K562 (cell line): ENCODE measurements around the gene TTC6. TPM values are rescaled to one million over a fixed set of nuclear protein-coding genes. Genes with fewer than 3 reads are reported as not detected.

Experiments
- ATAC-seq: fragments of 200-7000 bp; cut with Tn5 transposase; 3 replicates; pipeline ENCODE4 v1.9.1; 2020; ENCODE audit warnings: moderate library complexity
- Bru-seq: library from RNA; stranded (reverse); fragments of 400-500 nt; gene quantifications from one replicate; lab custom pipeline; 2021; lab: Mats Ljungman, UMichigan
- BruChase-seq, 2 experiments: library from RNA; stranded (reverse); fragments of 400-500 nt; gene quantifications; one replicate each; lab custom pipeline; 2021; lab: Mats Ljungman, UMichigan
- BruUV-seq: library from RNA; stranded (reverse); fragments of 400-500 nt; replicated peaks from 2 replicates; lab custom pipeline; 2021; lab: Mats Ljungman, UMichigan
- CTCF ChIA-PET: fragments of 300-600 bp; formaldehyde crosslinking; extraction: SDS; loops from one replicate; lab custom pipeline; 2021; ENCODE audit warnings: low intra/inter-chr PET ratio; lab: Yijun Ruan, JAX
- POLR2A ChIA-PET: fragments of 300-600, 350-650 bp; sonication (Branson Sonifier 250); formaldehyde crosslinking; extraction: SDS; loops from one replicate; lab custom pipeline; 2021; ENCODE audit warnings: antibody characterized with exemption, inconsistent platforms; lab: Yijun Ruan, JAX
- DNase-seq, 4 experiments: peaks; one replicate each; pipeline versions ENCODE4 v3.0.0 to v3.0.0-alpha.2; 2011 to 2018; ENCODE audit warnings: low spot score in 3 of 4, mixed read lengths in 3 of 4; ENCODE audit errors: extremely low read depth in 1 of 4
- FAIRE-seq: peaks from 2 replicates; lab custom pipeline; 2011; peaks lifted over from hg19 to GRCh38; lab: Jason Lieb, UNC
- H2AFZ ChIP-seq: 2 replicates; pipeline ENCODE4 v1.6.0; 2011; ENCODE audit warnings: low read depth, low read length, control low read depth, inconsistent platforms
- H3K27ac ChIP-seq: fragments of 200-600 bp; 3 replicates; pipeline ENCODE4 v1.8.0; 2011; ENCODE audit warnings: low read depth, mild to moderate bottlenecking, control low read depth, inconsistent platforms, low read length, moderate library complexity, mixed read lengths; ENCODE audit errors: extremely low read depth
- H3K27me3 ChIP-seq, 2 experiments: fragments of 300-600 bp in 1 of 2; 2 replicates in 1 of 2; 3 replicates in 1 of 2; pipeline versions ENCODE4 v1.6.0 to v1.8.0; 2011; ENCODE audit warnings: inconsistent platforms in 2 of 2, low read length in 2 of 2, mild to moderate bottlenecking in 1 of 2, mixed read lengths in 1 of 2, moderate library complexity in 1 of 2; ENCODE audit not compliant: control insufficient read depth in 2 of 2, insufficient read depth in 2 of 2
- H3K36me3 ChIP-seq: fragments of 300-600 bp; 3 replicates; pipeline ENCODE4 v1.8.0; 2011; ENCODE audit warnings: mild to moderate bottlenecking, low read length, inconsistent platforms; ENCODE audit not compliant: control insufficient read depth, insufficient read depth
- H3K4me1 ChIP-seq, 2 experiments: fragments of 200-600 bp in 1 of 2; replicated peaks in 1 of 2; 2 replicates in 1 of 2; 3 replicates in 1 of 2; pipeline versions ENCODE4 v1.5.1 to v1.8.0; 2011; ENCODE audit warnings: inconsistent platforms in 2 of 2, low read length in 2 of 2, mild to moderate bottlenecking in 1 of 2, mixed read lengths in 1 of 2, moderate library complexity in 1 of 2; ENCODE audit not compliant: control insufficient read depth in 2 of 2, insufficient read depth in 2 of 2
- H3K4me2 ChIP-seq: 2 replicates; pipeline ENCODE4 v1.6.1; 2011; ENCODE audit warnings: low read length, control low read depth, inconsistent platforms, mixed read lengths; ENCODE audit not compliant: insufficient read depth
- H3K4me3 ChIP-seq: fragments of 200-600 bp; sonication (generic), shearing (Covaris generic); 2 replicates; pipeline ENCODE4 v1.5.1; 2016; ENCODE audit warnings: control low read depth, inconsistent platforms
- H3K79me2 ChIP-seq: fragments of 200-600 bp; 3 replicates; pipeline ENCODE4 v1.8.0; 2011; ENCODE audit warnings: low read length, inconsistent platforms; ENCODE audit not compliant: control insufficient read depth, insufficient read depth
- H3K9ac ChIP-seq, 2 experiments: 2 replicates each; pipeline versions ENCODE4 v1.6.0 to v1.6.1; 2011; ENCODE audit warnings: low read depth in 2 of 2, low read length in 2 of 2, control low read depth in 1 of 2, inconsistent platforms in 1 of 2, mild to moderate bottlenecking in 1 of 2, mixed read lengths in 1 of 2; ENCODE audit not compliant: insufficient read depth in 1 of 2
- H3K9me1 ChIP-seq: one replicate; pipeline ENCODE4 v1.6.0; 2011; ENCODE audit warnings: inconsistent platforms, mild to moderate bottlenecking, low read length, moderate library complexity; ENCODE audit not compliant: control insufficient read depth, insufficient read depth
- H3K9me3 ChIP-seq: replicated peaks from 2 replicates; pipeline ENCODE4 v1.5.1; 2011; ENCODE audit warnings: low read depth, low read length, inconsistent platforms; ENCODE audit not compliant: control insufficient read depth, insufficient read depth
- H4K20me1 ChIP-seq: replicated peaks from 2 replicates; pipeline ENCODE4 v1.6.1; 2011; ENCODE audit warnings: low read length, inconsistent platforms, mixed read lengths; ENCODE audit not compliant: control insufficient read depth, insufficient read depth
- CAMTA2 ChIP-seq: fragments of 250-450 bp; sonication (Bioruptor Pico); conservative IDR thresholded peaks from 2 replicates; pipeline ENCODE4 v1.5.1; 2022
- NRF1 ChIP-seq, 2 experiments: fragments of 450-650 bp; IDR thresholded peaks in 1 of 2; conservative IDR thresholded peaks in 1 of 2; 2 replicates each; pipeline ENCODE4 v1.6.1; 2014; ENCODE audit warnings: mild to moderate bottlenecking in 2 of 2
- PCBP1 ChIP-seq: fragments of 200-400 bp; formaldehyde crosslinking; IDR thresholded peaks from 2 replicates; pipeline ENCODE4 v1.6.1; 2018; ENCODE audit warnings: mild to moderate bottlenecking, low read depth, low read length; ENCODE audit not compliant: poor library complexity, severe bottlenecking
- PHF8 ChIP-seq: fragments of 200-600 bp; sonication (generic); IDR thresholded peaks from 2 replicates; pipeline ENCODE4 v1.6.1; 2012; ENCODE audit warnings: mixed run types, mild to moderate bottlenecking, inconsistent platforms, low read length, moderate library complexity, borderline replicate concordance
- SIN3A ChIP-seq, 2 experiments: fragments of 150-350 bp in 1 of 2; IDR thresholded peaks; 2 replicates each; pipeline ENCODE4 v1.6.1; 2011 to 2016; ENCODE audit warnings: borderline replicate concordance in 2 of 2, low read depth in 2 of 2, low read length in 2 of 2, mild to moderate bottlenecking in 2 of 2, moderate library complexity in 2 of 2; ENCODE audit not compliant: control insufficient read depth in 1 of 2
- WGBS: fragments of 100-300 bp; shearing (Covaris generic); methylation state at CpG from one replicate; pipeline ENCODE4 v1.1.6; 2016; ENCODE audit warnings: low coverage, mixed read lengths; ENCODE audit not compliant: insufficient coverage; ENCODE audit errors: missing lambda C conversion rate; 5-methylcytosine and 5-hydroxymethylcytosine counted together
- in situ Hi-C: fragments of 300-500 bp; cut with MboI; formaldehyde crosslinking; loops from 4 replicates; pipeline ENCODE4 v1.15.0; 2018; ENCODE audit warnings: inconsistent platforms, mixed read lengths
- intact Hi-C: fragments of 100-400 bp; cut with micrococcal nuclease; formaldehyde crosslinking; loops from 2 replicates; pipeline ENCODE4 v1.14.2; 2022
- long read RNA-seq, 3 experiments: library from polyadenylated mRNA in 2 of 3; library from RNA in 1 of 3; unstranded in 2 of 3; stranded (forward) in 1 of 3; transcript quantifications; one replicate each; pipeline ENCODE4 v2.0.0, GENCODE V29; 2019 to 2022
- polyA minus RNA-seq, 3 experiments: library from RNA; depleted of rRNA, polyadenylated mRNA; stranded (reverse); fragments of >200 nt; gene quantifications; 2 replicates each; pipeline ENCODE4 v1.2.3, GENCODE V29; 2011
- polyA plus RNA-seq, 8 experiments: library from polyadenylated mRNA; depleted of rRNA in 4 of 8; stranded (reverse) in 5 of 8; unstranded in 3 of 8; fragments of >200 nt; fragmentation: Nextera tagmentation in 2 of 8; fragmentation: Illumina TruSeq in 1 of 8; extraction: Ambion mirVana in 2 of 8; extraction: Trizol in 1 of 8; gene quantifications; 2 replicates each; pipeline versions ENCODE4 v1.2.1 to v1.2.3, GENCODE V29; 2011 to 2014; ENCODE audit warnings: inconsistent platforms in 1 of 8, missing spikeins in 1 of 8
- total RNA-seq, 7 experiments: library from RNA; depleted of rRNA in 6 of 7; stranded (reverse); fragments of >200 nt in 6 of 7; fragmentation: Illumina TruSeq in 2 of 7; extraction: Trizol in 2 of 7; gene quantifications; 2 replicates each; pipeline versions ENCODE4 v1.2.1 to v1.2.3, GENCODE V29; 2011 to 2021; ENCODE audit warnings: low replicate concordance in 1 of 7
- TF ChIP-seq, protein P1 (sequence below), 2 experiments: IDR thresholded peaks; 2 replicates each; pipeline ENCODE4 v1.6.1; 2012; ENCODE audit warnings: improper control_type of control experiment in 2 of 2, low read depth in 2 of 2, low read length in 2 of 2, borderline replicate concordance in 1 of 2

TTC6 gene, protein sequence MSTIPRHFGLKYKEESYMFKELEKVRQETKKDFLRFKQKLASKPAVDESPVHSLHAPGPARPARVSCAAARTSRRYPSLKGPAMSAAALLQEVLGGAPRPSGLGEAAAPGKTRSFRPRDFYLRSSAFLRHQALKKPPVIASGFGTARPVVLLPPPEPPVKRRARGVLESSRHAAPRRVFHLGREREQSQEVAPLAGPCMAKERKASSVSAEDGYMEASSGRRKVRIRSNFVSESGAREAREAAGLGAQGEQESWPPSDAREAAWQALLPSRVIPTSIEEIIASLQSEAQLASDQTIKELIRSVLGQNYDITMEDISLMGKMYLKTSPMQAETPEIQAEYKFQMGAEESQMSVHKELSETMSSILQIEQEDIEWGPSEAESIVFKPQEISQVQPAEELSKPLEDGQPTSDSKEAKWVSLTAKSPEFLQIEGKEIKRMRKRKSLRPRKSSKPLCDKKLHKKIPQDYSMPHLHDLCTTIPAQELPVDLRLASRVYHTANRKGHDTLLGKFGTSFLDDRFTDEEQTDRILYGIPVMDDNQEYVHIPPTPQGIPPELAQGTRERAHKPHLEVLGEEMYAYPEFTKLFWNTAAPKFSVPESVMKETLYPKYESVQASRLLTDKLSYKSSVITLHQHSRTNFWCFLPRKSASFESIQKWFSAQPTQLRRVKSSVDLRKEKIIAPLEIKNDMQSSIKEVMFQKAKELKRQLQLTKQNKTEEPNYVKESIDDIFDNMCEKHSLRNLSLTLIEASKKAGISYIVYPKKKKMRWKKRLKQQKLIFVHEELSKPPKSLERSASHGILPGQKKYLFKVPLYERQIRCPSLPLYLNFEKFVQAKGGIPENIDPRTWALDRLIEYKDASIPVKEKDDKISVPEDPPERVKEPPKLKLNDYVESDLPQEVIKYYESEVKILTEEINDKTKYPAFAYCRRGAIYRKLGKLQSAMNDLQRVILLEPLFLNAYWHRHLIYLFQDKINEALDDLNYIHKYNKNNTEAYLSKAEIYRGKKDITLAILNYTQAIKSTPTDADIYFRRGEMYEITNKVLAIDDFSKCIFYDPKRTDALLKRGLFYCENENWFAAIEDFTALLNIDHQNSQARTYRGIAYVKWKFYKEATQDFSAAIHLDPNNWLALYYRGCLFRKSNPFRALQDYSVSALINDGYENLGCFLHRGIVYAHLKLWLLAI (N-terminal part only)
- 0.23 TPM in 1 of 2 replicates, not detected in the other for total RNA-seq (2011; cell fraction: chromatin; rRNA removed; ENCODE audit: low replicate concordance)
- total RNA-seq (2011; cell fraction: nucleolus; rRNA removed) = 0.13 TPM in 1 of 2 replicates, not detected in the other
- total RNA-seq (2011; cell fraction: nucleoplasm; rRNA removed) = not detected in 2 replicates
- total RNA-seq (2014; rRNA removed) = 0.12 and 0.23 TPM in 2 replicates
- 0.04 TPM in 1 of 2 replicates, not detected in the other for total RNA-seq (2014; rRNA removed; fragmentation: Illumina TruSeq; extraction: Trizol)
- 0.04 TPM in 1 of 2 replicates, not detected in the other for total RNA-seq (2015; rRNA removed; fragmentation: Illumina TruSeq; extraction: Trizol)
- total RNA-seq (2021) = 0.29 TPM in 1 of 2 replicates, not detected in the other
- polyA plus RNA-seq (2011; rRNA removed) = 0.13 TPM in 1 of 2 replicates, not detected in the other
- polyA plus RNA-seq (2011; cell fraction: cytosol; rRNA removed) = 0.01 TPM in 1 of 2 replicates, not detected in the other
- polyA plus RNA-seq (2011; cell fraction: nucleus; rRNA removed) = 0.10 TPM in 1 of 2 replicates, not detected in the other
- 0.07 TPM in 1 of 2 replicates, not detected in the other for polyA plus RNA-seq (2012)
- polyA plus RNA-seq (2014; fragmentation: Illumina TruSeq; extraction: Trizol) = 0.14 TPM in 1 of 2 replicates, not detected in the other
- not detected for polyA plus RNA-seq (2014; fragmentation: Nextera tagmentation; extraction: Ambion mirVana)
- 0.71 TPM in 1 of 2 replicates, not detected in the other for polyA plus RNA-seq (2014; rRNA removed)
- 0.03 TPM in 1 of 2 replicates, not detected in the other for polyA minus RNA-seq (2011; rRNA and poly(A)+ RNA removed)
- polyA minus RNA-seq (2011; cell fraction: cytosol; rRNA and poly(A)+ RNA removed) = not detected in 2 replicates
- 0.54 TPM in 1 of 2 replicates, not detected in the other for polyA minus RNA-seq (2011; cell fraction: nucleus; rRNA and poly(A)+ RNA removed)
- Bru-seq, nascent RNA = percentile 22 among the genes with signal in this experiment
- BruChase-seq, experiment 1, labeled RNA remaining after a 2-hour chase = percentile 22 among the genes with signal in this experiment
- percentile 25 among the genes with signal in this experiment for BruChase-seq, experiment 2, labeled RNA remaining after a 6-hour chase
- long read RNA-seq, experiment 1 = 0 reads
- long read RNA-seq, experiment 2 = 0 reads
- long read RNA-seq, experiment 3 = 0 reads

DNA sequence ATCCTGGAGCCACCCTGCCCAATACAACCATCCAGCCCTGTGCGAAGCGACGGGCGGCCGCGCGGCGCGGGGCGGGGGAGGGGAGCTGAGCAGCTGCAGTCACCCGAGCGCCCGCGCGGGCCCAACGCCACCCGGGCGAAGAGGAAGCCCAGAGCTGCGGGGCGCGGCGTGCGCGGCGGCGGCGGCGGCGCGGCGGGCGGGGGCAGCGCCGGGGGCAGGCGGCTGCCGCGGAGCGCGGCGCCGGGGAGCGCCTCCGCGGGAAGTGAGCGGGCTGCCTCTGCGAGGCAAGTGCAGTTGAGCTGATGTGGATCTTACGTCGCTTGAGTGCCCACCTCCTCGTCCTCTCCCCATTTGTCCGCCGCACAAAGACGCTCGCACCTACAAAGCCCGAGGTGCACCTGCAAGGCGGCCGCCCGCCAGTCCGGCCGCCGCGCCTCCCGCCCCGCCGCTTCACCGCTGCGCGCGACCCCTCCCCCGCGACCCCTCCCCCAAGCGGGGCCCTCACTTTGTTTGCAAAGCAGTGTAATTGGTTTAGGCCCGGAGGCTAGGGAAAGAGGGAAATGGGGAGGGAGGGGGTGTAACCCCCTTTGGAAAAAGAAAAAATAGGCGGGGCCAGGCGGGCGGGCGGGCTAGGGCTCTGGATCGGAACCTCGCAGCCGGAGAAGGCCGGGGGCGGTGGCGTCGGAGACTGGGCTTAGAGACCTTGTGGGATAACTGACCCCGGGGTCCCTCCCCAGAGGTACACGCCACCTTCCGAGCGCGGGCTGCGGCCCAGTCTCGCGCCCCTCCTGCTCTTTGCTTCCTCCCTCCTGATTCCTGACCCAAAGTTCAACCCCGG, at the start of gene TTC6, which contains the start of gene FOXA1:
Gene TTC6 (plus strand): TSS at position 659 of the 838 bp plus-strand sequence. CDS start 26,436 bp downstream, outside the sequence.
Gene FOXA1 (minus strand): TSS at position 279 of the 838 bp plus-strand sequence. CDS start 277 bp downstream, at position 2.
- Histone ChIP-seq H3K79me2 (peaks cover 2% of the 10 kb centered on the region; the same call in 2 of the 3 replicates), H3K9me1 (no peaks in the 10 kb centered on the region), H2AFZ (peak within 1 kb of the TSS; percentile 89), H3K4me2 (peak within 1 kb of the TSS; percentile 69), H3K4me1 (peaks cover 3 to 26% of the 10 kb centered on the region in 2 experiments; a peak in 4 of 5 replicates), H3K4me3 (peak within 1 kb of the TSS; percentile 56), H3K27ac (peak within 1 kb of the TSS; percentile 72), H4K20me1 (no peaks in the 10 kb centered on the region), H3K9me3 (no peaks in the 10 kb centered on the region; the same call in 1 of the 2 replicates), H3K27me3 (no peaks in the 10 kb centered on the region), H3K36me3 (no peaks in the 10 kb centered on the region), H3K9ac (peak within 1 kb of the TSS; percentile 65 to 90)
- 0% methylated on average over 2 of the region's 92 CpGs for WGBS
- DNase-seq (peak; percentile 55 to 65 (median 59)), ATAC-seq (peak; percentile 66), FAIRE-seq (no peak)
- POLR2A ChIA-PET = interaction anchor here (0.6 to 0.8 kb wide), 2 partner anchors 115 to 398 kb away, joined by 3 to 4 read pairs; partner anchors contain the start of gene MIPOL1
- no TSS peak for BruUV-seq
- intact Hi-C loops (loop anchor here (2.0 kb wide), 2 partner anchors 278 to 348 kb away; no protein-coding TSS in a partner anchor), in situ Hi-C loops (loop anchor here (25.0 kb wide), 1 partner anchor 333 kb away; no protein-coding TSS in a partner anchor)
- CTCF ChIA-PET = interaction anchor here (1.2 kb wide), 1 partner anchor 349 kb away, joined by 4 read pairs; no protein-coding TSS in a partner anchor
- TF ChIP-seq PCBP1 = peak; percentile 54
- TF ChIP-seq, protein P1, sequence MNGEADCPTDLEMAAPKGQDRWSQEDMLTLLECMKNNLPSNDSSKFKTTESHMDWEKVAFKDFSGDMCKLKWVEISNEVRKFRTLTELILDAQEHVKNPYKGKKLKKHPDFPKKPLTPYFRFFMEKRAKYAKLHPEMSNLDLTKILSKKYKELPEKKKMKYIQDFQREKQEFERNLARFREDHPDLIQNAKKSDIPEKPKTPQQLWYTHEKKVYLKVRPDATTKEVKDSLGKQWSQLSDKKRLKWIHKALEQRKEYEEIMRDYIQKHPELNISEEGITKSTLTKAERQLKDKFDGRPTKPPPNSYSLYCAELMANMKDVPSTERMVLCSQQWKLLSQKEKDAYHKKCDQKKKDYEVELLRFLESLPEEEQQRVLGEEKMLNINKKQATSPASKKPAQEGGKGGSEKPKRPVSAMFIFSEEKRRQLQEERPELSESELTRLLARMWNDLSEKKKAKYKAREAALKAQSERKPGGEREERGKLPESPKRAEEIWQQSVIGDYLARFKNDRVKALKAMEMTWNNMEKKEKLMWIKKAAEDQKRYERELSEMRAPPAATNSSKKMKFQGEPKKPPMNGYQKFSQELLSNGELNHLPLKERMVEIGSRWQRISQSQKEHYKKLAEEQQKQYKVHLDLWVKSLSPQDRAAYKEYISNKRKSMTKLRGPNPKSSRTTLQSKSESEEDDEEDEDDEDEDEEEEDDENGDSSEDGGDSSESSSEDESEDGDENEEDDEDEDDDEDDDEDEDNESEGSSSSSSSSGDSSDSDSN (IDR thresholded peaks at IDR 0.05; ENCODE audit: borderline replicate concordance in 1 of 2, low read depth in 2 of 2, low read length in 2 of 2) = peak in 1 of 2 experiments; percentile 24; a peak in 1 of 4 replicates
- peak; percentile 46; the same call in 1 of the 2 replicates for TF ChIP-seq PHF8
- no peak for TF ChIP-seq CAMTA2 (CRISPR knock-in tag)
- TF ChIP-seq NRF1 (conservative IDR thresholded peaks at IDR 0.05 in 1 of 2, IDR thresholded peaks at IDR 0.05 in 1 of 2) = 0 out of 4 replicates have a peak, but pooled peaks of 1 of the 2 experiments have one; percentile 1
- TF ChIP-seq SIN3A (IDR thresholded peaks at IDR 0.05; ENCODE audit: borderline replicate concordance in 2 of 2, control insufficient read depth in 1 of 2, low read depth in 2 of 2, low read length in 2 of 2) = no peak
